HG02798 (cell line): ENCODE results near the gene POLRMT.
A peak's percentile ranks its signal among the peaks of the same experiment; 100 is the strongest.

Experiments
- ATAC-seq: cut with Tn5 transposase; IDR thresholded peaks from one replicate; pipeline ENCODE4 v1.9.1; 2021; ENCODE audit warnings: mild to moderate bottlenecking; ENCODE audit not compliant: unreplicated experiment, poor library complexity

POLRMT gene

GRCh38 chr19:583198-583967, 50.0 kb downstream of the POLRMT start:
- ATAC-seq, result no peak

- ATAC-seq, result no peak
These were observed 50.7 kb downstream of the POLRMT start for GRCh38 chr19:582497-583197.

GRCh38 chr19:581399-582111, 51.8 kb downstream of the POLRMT start:
- ATAC-seq, result no peak

- no peak for ATAC-seq
These were observed 53.0 kb downstream of the POLRMT start for GRCh38 chr19:580274-580835.

DNA sequence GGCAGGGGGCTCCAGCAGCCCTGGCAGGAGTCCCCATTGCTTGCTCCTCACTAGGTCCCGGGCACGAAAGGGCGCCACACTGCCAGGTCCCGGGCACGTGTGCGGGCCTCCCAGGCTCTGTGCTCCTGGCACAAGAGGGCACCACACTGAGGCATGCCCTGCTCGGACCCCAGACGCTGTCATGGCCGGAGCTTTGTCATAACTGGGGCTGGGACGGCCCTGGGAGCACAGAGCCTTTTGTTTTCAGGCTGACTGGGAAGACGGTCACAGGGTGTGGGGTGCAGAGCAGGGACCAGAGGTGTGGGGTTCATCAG, 53.5 kb downstream of the POLRMT start:
- no peak for ATAC-seq

GRCh38 chr19:579111-579841, 54.1 kb downstream of the POLRMT start:
- ATAC-seq, result no peak

DNA sequence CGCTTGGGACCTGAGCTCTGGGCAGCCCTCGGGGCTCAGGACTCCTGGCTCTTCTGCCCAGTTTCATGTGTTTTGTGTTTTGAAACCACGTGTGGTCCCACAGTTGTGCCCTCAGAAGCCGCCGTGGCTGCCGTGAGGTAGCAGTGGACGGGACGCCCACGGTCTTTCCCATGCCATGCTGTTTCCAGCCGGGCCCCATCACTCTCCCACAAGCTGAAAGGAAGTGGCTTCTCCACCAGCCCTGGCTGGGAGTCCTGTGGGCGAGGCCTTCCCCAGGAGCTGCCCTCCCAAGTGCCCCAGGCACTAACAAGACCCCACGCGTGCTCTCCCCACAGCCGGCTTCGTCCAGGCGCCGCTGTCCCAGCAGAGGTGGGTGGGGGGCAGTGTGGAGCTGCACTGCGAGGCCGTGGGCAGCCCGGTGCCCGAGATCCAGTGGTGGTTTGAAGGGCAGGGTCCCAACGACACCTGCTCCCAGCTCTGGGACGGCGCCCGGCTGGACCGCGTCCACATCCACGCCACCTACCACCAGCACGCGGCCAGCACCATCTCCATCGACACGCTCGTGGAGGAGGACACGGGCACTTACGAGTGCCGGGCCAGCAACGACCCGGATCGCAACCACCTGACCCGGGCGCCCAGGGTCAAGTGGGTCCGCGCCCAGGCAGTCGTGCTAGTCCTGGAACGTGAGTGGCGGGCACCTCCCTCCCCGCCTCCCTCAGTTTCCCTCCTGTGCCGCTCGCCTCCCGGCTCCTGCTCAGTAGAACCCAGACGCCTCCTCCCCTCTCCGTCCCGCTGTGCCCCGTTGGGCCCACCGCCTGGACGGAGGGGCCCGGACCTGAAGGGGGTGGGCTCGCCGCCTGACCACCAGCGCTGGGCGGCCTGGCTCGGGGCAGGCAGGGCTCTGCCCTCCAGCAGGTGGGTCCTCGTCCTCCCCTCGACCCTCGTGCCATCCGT, 55.6 kb downstream of the POLRMT start:
- no peak for ATAC-seq

DNA sequence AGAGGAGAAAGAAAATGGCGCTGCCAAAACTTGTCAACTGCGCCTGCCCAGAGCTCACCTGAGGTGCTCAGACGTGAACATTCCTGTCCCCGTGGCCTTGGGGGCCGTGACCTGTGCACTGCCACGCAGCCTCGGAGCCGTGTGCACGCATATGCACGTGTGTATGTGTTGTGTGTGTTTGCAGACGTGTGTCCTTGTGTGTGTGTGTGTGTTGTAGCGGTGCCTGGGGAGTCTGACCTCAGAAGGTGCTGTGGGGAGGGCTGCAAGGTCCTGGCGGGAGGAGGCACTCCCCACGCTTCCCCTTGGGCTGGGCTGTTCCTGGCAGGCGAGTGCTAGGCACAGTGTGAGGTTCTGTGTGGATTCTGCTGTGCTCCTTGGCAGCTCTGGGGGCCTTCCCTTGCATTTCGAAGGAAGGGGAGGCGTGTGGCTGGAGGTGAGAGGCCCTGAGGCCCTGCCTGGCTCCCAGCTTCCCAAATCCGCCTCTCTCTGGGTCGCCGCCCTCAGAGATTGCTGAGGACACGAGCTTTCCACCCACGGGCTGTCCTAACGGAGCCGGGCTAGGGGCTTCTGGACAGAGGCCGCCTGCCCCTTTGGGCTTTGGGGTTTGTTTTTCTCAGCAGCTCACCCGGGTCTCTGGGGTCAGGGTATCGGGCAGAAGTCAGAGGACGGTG, 56.4 kb downstream of the POLRMT start:
- ATAC-seq, result no peak

GRCh38 chr19:575527-576506, 57.5 kb downstream of the POLRMT start:
- no peak for ATAC-seq

- no peak for ATAC-seq
These were observed 58.4 kb downstream of the POLRMT start for GRCh38 chr19:574658-575526.

DNA sequence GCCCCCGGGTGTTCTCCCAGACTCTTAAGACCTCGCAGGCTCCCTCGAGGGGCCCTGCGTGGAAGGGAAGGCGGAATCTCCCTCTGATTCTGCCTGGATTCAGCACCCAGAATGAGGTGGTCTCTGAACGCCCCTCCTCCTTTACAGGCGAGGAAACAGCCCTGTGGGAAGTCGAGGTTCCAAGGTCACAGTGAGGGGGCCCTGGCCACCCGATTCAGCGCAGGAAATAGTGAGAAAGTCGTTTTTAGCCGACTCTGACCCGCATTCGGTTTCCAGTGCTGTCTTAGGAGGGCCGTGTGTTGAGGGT, 59.9 kb downstream of the POLRMT start:
- ATAC-seq, result no peak

GRCh38 chr19:572743-573518, 60.4 kb downstream of the POLRMT start:
- ATAC-seq, result no peak

- peak; percentile 83 for ATAC-seq
These were observed 61.1 kb downstream of the POLRMT start, which contains the start of gene BSG for GRCh38 chr19:572140-572742. Gene BSG (plus strand): TSS chr19:572596. CDS start chr19:572635, 39 bp downstream.

DNA sequence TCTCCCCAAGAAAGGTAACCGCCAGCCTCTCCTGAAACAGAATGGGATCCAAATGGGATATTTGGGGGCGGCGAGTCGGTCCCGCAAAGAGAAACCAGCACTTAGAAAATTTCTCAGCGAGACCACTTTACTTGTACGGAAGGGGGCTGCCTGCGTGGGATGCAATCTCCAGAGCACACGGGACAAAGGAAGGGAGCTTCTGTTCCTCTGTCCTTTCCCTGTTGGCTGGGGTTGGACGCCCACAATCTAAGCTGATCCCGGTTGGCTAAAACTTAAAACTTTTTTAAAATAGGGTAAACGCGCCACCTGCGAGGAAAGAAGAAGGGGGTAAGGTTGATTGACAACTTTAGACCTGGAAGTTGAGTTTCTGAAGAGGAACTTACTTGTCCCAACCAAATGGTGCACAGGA, 61.8 kb downstream of the POLRMT start:
- no peak for ATAC-seq

DNA sequence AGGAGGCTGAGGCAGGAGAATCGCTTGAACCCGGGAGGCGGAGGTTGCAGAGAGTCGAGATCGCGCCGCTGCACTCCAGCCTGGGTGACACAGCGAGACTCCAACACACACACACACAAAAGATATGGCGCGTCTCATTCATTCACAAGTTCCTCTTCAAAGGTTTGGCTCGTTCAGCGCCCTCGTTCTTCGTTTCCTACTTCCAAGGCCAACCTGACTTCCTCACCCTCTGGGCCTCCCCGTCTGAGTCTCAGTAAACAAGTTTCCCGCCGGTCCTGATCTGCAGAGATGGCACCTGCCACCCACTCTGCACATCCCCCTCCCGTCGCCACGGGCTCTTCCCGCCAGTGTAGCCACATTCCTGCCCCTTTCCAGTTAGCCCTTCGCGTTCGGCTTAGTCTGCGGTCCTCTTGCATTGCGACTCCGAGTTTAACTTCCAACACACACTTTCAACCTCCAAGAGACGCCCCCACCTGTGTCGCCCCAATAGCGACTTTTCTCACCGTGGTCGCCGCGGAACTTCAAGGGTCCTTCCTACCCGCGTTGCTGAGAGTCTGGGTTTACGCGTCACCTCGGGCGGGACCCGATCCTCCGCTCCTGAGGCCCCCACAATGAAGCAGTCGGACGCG, 62.3 kb downstream of the POLRMT start:
- no peak for ATAC-seq
